ENCODE results near the gene CNGB1.
"Not testable (repeated sequence)": the region's sequence is repeated elsewhere in the genome, so short reads cannot be mapped to it uniquely, and the experiment has no call there.

Gene CNGB1

DNA sequence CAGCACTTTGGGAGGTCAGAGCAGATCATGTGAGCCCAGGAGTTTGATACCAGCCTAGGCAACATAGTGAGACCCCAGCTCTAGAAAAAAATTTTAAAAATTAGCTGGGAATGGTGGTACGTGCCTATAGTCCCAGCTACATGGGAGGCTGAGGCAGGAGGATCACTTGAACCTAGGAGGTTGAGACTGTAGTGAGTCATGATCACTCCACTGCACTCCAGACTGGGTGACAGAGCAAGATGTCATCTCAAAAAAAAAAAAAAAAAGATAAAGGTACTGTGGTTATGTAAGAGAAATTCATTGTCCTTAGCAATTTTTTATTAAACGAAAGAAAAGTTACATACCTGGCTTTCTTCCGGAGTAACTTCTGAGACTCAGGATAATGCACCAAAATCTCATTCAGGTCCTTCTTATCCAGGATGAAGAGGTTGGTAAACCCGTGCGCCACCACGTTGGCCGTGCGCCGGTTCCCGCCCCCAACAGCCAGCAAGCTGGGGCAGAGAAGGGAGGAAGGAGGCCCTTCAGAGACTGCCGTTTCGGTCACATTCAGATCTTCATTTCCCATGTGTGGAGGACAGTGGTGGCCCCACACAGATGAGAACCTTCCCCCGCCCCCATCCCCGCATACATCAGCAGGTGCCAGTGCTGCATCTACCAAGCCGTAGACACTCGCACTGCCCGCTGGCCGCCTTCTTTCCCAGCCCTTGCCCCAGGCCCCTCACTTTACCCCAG, 73.7 kb downstream of the CNGB1 start:
- CTCF ChIA-PET, result interaction anchor here (1.2 to 11.2 kb wide), 6 partner anchors 10 to 230 kb away, joined by 3 to 161 read pairs (median 16); partner anchors contain the start of genes USB1 and ZNF319
- POLR2A ChIA-PET, result no interaction called here
- DNase-seq (ENCODE audit: low read depth, low spot score), result no peak
- H3K4me3 ChIP-seq (ENCODE audit: low read depth, low read length), result no peak overlapping the region
- TF ChIP-seq, protein P1, sequence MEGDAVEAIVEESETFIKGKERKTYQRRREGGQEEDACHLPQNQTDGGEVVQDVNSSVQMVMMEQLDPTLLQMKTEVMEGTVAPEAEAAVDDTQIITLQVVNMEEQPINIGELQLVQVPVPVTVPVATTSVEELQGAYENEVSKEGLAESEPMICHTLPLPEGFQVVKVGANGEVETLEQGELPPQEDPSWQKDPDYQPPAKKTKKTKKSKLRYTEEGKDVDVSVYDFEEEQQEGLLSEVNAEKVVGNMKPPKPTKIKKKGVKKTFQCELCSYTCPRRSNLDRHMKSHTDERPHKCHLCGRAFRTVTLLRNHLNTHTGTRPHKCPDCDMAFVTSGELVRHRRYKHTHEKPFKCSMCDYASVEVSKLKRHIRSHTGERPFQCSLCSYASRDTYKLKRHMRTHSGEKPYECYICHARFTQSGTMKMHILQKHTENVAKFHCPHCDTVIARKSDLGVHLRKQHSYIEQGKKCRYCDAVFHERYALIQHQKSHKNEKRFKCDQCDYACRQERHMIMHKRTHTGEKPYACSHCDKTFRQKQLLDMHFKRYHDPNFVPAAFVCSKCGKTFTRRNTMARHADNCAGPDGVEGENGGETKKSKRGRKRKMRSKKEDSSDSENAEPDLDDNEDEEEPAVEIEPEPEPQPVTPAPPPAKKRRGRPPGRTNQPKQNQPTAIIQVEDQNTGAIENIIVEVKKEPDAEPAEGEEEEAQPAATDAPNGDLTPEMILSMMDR (IDR thresholded peaks at IDR 0.05; ENCODE audit: insufficient read depth, low read length, missing control alignments), result no peak

DNA sequence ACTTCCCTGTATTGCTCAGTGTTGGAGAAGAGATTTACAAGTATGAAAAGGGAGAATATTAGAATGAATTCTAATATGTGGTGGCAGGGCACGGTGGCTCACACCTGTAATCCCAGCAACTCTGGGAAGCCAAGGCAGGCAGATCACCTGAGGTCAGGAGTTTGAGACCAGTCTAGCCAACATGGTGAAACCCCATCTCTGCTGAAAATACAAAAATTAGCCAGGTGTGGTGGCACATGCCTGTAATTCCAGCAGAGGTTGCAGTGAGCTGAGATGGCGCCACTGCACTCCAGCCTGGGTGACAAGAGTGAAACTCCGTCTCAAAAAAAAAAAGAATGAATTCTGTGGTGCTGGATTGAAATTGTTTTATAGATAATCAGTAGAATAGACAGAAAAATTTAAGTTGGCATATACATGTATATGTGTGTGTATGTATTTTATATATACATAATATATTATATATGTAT, 75.8 kb downstream of the CNGB1 start:
- H3K4me3 ChIP-seq (ENCODE audit: low read depth, low read length); POLR2A ChIA-PET; DNase-seq (ENCODE audit: low read depth, low spot score): not testable (repeated sequence)
- CTCF ChIA-PET, result interaction anchor here (0.6 kb wide), 1 partner anchor 106 kb away, joined by 3 read pairs; the partner anchor contains the start of gene USB1

DNA sequence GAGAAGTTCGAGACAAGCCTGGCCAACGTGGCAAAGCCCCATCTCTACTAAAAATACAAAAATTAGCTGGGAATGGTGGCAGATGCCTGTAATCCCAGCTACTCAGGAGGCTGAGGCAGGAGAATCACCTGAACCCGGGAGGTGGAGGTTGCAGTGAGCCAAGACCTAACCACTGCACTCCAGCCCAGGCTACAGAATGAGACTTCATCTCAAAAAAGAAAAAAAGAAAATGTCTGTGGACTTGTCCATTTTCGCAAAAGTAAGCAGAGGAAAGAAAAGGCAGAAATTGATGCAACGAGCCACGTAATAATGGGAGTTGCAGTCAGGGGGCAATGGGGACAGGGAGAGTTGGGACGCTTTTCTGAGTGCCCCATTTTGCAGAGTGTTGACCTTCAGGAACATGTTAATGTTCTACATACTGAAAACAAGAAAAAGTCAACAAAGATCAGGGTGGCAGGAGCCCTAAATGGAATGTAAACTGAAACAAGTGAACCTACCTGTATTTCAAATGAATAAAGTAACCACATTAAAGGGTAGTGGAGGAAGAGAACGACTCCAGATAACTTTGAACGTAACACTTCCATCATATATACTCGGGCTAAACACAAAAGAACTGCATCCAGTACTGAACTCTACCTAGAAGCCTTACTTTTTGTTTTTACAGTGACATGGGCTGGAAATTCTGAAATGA, 76.4 kb downstream of the CNGB1 start:
- H3K4me3 ChIP-seq (ENCODE audit: low read depth, low read length), result no peak overlapping the region
- ChIA-PET POLR2A (no interaction called here), CTCF (no interaction called here)
- DNase-seq (ENCODE audit: low read depth, low spot score), result no peak
- TF ChIP-seq, protein P1 (IDR thresholded peaks at IDR 0.05; ENCODE audit: insufficient read depth, low read length, missing control alignments), result no peak

DNA sequence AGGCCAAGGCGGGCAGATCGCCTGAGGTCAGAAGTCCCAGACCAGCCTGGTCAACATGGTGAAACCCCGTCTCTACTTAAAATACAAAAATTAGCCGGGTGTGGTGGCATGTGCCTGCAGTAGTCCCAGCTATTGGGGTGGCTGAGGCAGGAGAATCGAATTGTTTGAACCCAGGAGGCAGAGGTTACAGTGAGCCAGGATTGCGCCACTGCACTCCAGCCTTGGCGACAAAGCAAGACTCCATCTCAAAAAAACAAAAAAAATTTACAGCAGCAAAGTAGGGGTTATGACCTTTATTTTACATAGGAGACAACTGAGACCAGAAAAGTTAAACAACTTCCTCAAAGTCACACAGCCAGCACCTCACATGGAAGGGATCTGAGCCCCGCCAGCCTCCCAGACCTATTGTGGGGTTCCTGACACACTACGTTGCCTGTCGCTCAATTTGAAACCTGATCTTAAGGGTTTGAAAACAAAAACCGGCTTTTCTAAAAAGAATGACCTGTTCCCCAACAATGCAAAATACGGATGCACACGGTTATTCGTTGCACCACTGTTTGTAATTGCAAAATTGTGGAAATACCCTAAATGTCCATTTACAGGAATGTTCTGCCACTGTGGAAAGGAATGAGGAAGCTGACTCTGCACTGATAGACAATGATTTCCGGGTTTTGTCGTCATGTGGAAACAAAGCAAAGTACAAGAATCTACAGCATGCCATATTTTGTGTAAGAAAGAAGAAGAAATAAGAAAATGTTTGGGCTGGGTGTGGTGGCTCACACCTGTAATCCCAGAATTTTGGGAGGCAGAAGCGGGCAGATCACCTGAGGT, 77.2 kb downstream of the CNGB1 start:
- no peak overlapping the region for H3K4me3 ChIP-seq (ENCODE audit: low read depth, low read length)
- peak; percentile 37 for DNase-seq (ENCODE audit: low read depth, low spot score)
- TF ChIP-seq, protein P1 (IDR thresholded peaks at IDR 0.05; ENCODE audit: insufficient read depth, low read length, missing control alignments), result no peak
- POLR2A ChIA-PET, result no interaction called here
- CTCF ChIA-PET, result interaction anchor here (1.3 to 1.7 kb wide), 2 partner anchors 12 to 106 kb away, joined by 3 to 6 read pairs; no protein-coding TSS in a partner anchor

DNA sequence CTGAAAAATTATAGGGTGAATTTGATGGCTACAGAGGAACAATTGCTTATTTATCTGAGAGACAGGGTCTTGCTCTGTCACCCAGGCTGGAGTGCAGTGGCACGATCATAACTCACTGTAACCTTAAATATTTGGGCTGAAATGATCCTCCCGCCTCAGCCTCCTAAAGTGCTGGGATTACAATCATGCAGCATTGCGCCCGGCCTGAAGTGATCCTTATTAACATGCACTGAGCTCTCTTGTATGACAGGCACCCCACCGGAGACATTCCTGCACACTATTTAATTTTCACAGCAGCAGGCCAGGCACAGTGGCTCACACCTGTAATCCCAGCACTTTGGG, 77.7 kb downstream of the CNGB1 start:
- TF ChIP-seq, protein P1 (IDR thresholded peaks at IDR 0.05; ENCODE audit: insufficient read depth, low read length, missing control alignments), result no peak
- no peak for DNase-seq (ENCODE audit: low read depth, low spot score)
- POLR2A ChIA-PET, result no interaction called here
- H3K4me3 ChIP-seq (ENCODE audit: low read depth, low read length), result no peak overlapping the region
- CTCF ChIA-PET, result interaction anchor here (1.2 to 1.7 kb wide), 3 partner anchors 13 to 136 kb away, joined by 3 to 6 read pairs (median 4); no protein-coding TSS in a partner anchor

DNA sequence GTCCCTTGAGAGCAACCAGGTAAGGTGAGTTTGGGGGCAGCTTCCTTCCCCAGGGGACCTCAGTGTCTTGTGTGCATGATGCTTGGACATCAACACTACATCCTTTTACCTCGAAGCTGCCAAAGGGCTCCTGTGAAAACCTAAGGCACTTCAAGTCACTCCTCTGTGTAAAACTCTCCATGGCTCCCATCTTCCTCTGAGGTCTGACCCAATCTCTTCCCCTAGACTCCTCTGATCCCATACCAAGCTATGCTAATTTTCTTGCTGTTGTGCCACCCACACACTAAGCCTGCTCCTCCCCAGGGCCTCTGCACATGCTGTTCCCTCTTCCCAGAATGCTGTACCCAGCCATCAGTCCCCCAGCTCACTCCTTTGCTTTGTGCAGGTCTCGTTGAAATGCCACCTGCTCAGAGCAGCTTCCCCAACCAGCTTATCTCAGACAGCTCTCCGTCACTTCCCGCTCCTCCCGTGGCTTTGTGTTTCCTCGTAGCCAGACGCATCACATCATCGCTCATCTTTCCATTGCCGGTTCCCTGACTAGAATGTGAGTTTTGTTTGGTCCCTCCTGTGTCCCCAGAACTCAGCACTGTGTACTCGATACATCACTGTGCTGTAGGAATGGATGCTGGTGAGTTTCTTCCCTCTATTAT, 78.4 kb downstream of the CNGB1 start:
- no peak for DNase-seq (ENCODE audit: low read depth, low spot score)
- no peak overlapping the region for H3K4me3 ChIP-seq (ENCODE audit: low read depth, low read length)
- TF ChIP-seq, protein P1 (IDR thresholded peaks at IDR 0.05; ENCODE audit: insufficient read depth, low read length, missing control alignments), result no peak
- CTCF ChIA-PET, result interaction anchor here (0.6 to 1.7 kb wide), 6 partner anchors 13 to 330 kb away, joined by 3 to 6 read pairs (median 4); no protein-coding TSS in a partner anchor
- POLR2A ChIA-PET, result no interaction called here

Measured in AG04449 (cell line).